Measurements from ENCODE around the gene C2CD4C. TPM values are rescaled to one million over a fixed set of nuclear protein-coding genes. Genes with fewer than 3 reads are reported as not detected.
"Not testable (repeated sequence)": the region's sequence is repeated elsewhere in the genome, so short reads cannot be mapped to it uniquely, and the experiment has no call there.

Gene C2CD4C
- total RNA-seq, 4 donors from 2014 or later, result 0.81 to 3.1 (median 2.1) TPM

- intact Hi-C loops (cut with DNase I; ENCODE audit: low total_unique reads), result no loop called here
- WGBS, 2 donors, result 48 to 49% methylated on average over 22 to 31 of the region's 36 CpGs
- TF ChIP-seq POLR2A (IDR thresholded peaks at IDR 0.05), result no peak
- H3K4me3 ChIP-seq (ENCODE audit: low read depth, poor library complexity, severe bottlenecking), result no peak overlapping the region
- DNase-seq (ENCODE audit: low spot score in 2 of 2), result no peak
These were observed 3.7 kb upstream of the C2CD4C start for GRCh38 chr19:412356-413355.

DNA sequence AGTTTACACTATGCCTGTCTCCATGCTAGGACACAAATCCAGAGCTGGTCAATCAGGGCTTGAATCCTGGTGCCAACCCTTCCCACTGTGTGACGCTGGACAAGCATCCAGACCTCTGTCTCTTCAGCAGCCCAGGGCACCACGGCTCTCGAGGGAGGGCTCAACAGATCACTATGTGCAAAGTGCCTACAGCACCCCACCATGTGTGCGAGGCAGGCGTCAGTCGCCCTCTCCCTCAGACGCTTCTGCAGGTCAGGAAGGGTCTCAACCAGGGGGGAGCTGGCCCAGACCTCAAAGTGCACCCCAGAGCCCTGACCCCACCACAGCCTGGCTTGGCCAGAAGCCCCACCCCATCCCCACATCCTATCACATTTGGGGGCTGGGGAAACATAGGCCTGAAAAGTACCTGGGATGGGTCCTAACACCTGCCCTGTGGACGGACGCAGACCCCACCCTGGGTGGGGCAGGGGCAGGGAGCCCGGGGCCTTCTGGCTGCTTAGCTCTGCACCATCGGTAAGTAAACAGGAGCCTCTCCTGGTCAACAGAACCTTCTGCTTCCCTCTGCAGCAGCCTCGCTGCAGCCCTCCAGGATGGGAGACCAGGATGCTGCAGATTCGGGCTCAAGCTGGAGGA, 2.9 kb upstream of the C2CD4C start:
- intact Hi-C loops (cut with DNase I; ENCODE audit: low total_unique reads), result no loop called here
- 35 to 53% methylated on average over 10 to 12 of the region's 13 CpGs for whole genome bisulfite sequencing, 2 donors
- no peak for DNase-seq (ENCODE audit: low spot score in 2 of 2)

GRCh38 chr19:411121-411722, 2.3 kb upstream of the C2CD4C start:
- intact Hi-C loops (cut with DNase I; ENCODE audit: low total_unique reads); H3K4me3 ChIP-seq (ENCODE audit: low read depth, poor library complexity, severe bottlenecking): not testable (repeated sequence)
- peak in 1 of 2 donors; percentile 54 for DNase-seq (ENCODE audit: low spot score in 2 of 2)
- 85 to 88% methylated on average over 8 to 14 of the region's 22 CpGs for WGBS, 2 donors

More for the DNA sequence above, 2.9 kb upstream of the C2CD4C start:
- no peak overlapping the region for H3K4me3 ChIP-seq (ENCODE audit: low read depth, poor library complexity, severe bottlenecking)
- TF ChIP-seq POLR2A (IDR thresholded peaks at IDR 0.05), result no peak

DNA sequence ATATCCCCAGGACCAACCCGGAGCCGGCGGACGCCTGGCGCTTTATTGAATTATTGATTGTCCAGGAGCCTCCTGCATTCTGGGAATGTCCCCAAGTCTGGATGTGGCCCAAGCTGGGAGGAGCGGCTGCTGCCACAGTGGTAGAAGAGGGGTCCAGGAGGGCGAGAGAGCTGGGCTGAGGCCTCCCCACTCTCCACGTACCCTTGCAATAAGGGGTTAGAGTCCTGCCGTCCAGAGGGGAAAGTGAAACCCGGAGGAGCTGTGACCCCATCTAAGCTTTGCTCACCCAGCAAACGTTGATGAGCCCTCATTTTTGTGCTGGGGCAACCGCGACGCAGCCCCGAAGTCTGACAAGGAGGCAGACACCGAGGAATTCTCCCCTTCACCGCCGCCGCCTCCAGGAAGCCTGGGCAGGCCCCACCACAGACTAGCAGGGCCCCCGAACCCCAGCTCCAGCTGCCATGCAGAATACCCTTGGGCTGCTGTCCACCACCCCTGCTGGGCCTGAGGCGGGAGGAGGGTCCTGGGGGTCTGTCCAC, 1.4 kb upstream of the C2CD4C start:
- 48 to 52% methylated on average over 20 to 21 of the region's 21 CpGs for WGBS, 2 donors
- intact Hi-C loops (cut with DNase I; ENCODE audit: low total_unique reads), result no loop called here
- no peak for DNase-seq (ENCODE audit: low spot score in 2 of 2)
- no peak overlapping the region for H3K4me3 ChIP-seq (ENCODE audit: low read depth, poor library complexity, severe bottlenecking)
- TF ChIP-seq, protein P1, sequence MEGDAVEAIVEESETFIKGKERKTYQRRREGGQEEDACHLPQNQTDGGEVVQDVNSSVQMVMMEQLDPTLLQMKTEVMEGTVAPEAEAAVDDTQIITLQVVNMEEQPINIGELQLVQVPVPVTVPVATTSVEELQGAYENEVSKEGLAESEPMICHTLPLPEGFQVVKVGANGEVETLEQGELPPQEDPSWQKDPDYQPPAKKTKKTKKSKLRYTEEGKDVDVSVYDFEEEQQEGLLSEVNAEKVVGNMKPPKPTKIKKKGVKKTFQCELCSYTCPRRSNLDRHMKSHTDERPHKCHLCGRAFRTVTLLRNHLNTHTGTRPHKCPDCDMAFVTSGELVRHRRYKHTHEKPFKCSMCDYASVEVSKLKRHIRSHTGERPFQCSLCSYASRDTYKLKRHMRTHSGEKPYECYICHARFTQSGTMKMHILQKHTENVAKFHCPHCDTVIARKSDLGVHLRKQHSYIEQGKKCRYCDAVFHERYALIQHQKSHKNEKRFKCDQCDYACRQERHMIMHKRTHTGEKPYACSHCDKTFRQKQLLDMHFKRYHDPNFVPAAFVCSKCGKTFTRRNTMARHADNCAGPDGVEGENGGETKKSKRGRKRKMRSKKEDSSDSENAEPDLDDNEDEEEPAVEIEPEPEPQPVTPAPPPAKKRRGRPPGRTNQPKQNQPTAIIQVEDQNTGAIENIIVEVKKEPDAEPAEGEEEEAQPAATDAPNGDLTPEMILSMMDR (IDR thresholded peaks at IDR 0.05), result no peak
- TF ChIP-seq POLR2A (IDR thresholded peaks at IDR 0.05), result no peak

GRCh38 chr19:409516-410242, 732 bp upstream of the C2CD4C start:
- whole genome bisulfite sequencing, 2 donors, result 6 to 9% methylated on average over 23 of the region's 23 CpGs
- DNase-seq (ENCODE audit: low spot score in 2 of 2), result peak in 1 of 2 donors; percentile 84
- intact Hi-C loops (cut with DNase I; ENCODE audit: low total_unique reads), result no loop called here
- no peak overlapping the region for H3K4me3 ChIP-seq (ENCODE audit: low read depth, poor library complexity, severe bottlenecking)
- TF ChIP-seq POLR2A (IDR thresholded peaks at IDR 0.05), result no peak
- TF ChIP-seq, protein P1 (IDR thresholded peaks at IDR 0.05), result no peak

GRCh38 chr19:408441-408901, 476 bp downstream of the C2CD4C start:
- 0 to 2% methylated on average over 5 to 11 of the region's 30 CpGs for WGBS, 2 donors
- peak in 1 of 2 donors; percentile 80 for DNase-seq (ENCODE audit: low spot score in 2 of 2)
- no peak for TF ChIP-seq POLR2A (IDR thresholded peaks at IDR 0.05)
- TF ChIP-seq, protein P1 (IDR thresholded peaks at IDR 0.05), result no peak
- intact Hi-C loops (cut with DNase I; ENCODE audit: low total_unique reads), result no loop called here
- peak overlapping the region; percentile 6 for H3K4me3 ChIP-seq (ENCODE audit: low read depth, poor library complexity, severe bottlenecking)
